Activated CD8-positive, alpha-beta T cell treated with anti-CD3 and anti-CD28 coated beads for 36 hours (primary cell): ENCODE results near the gene NINL. TPM values are rescaled to one million over a fixed set of nuclear protein-coding genes. Genes with fewer than 3 reads are reported as not detected.
"Not testable (repeated sequence)": the region's sequence is repeated elsewhere in the genome, so short reads cannot be mapped to it uniquely, and the experiment has no call there.

Source experiments
- ATAC-seq: fragments of 200-7000 bp; cut with Tn5 transposase; one replicate; pipeline ENCODE4 v1.10.0; 2021; ENCODE audit warnings: mild to moderate bottlenecking, moderate library complexity
- CTCF ChIA-PET: fragments of 350-600 bp; sonication (Branson Sonifier 250); formaldehyde crosslinking; loops from one replicate; lab custom pipeline; 2021; ENCODE audit warnings: antibody characterized with exemption; lab: Charles Lee
- POLR2A ChIA-PET: fragments of 350-600 bp; sonication (Branson Sonifier 250); formaldehyde crosslinking; loops from one replicate; lab custom pipeline; 2021; ENCODE audit warnings: antibody characterized with exemption; lab: Charles Lee
- DNase-seq: peaks from one replicate; pipeline ENCODE4 v3.0.0-alpha.2; 2020
- H3K27ac Mint-ChIP-seq: one replicate; pipeline ENCODE4 v1.8.0; 2021; ENCODE audit warnings: mild to moderate bottlenecking, mixed read lengths
- H3K27me3 Mint-ChIP-seq: one replicate; pipeline ENCODE4 v1.8.0; 2021; ENCODE audit warnings: mixed read lengths
- H3K36me3 Mint-ChIP-seq: one replicate; pipeline ENCODE4 v1.8.0; 2021; ENCODE audit warnings: low read depth, mixed read lengths
- H3K4me1 Mint-ChIP-seq: one replicate; pipeline ENCODE4 v1.8.0; 2021; ENCODE audit warnings: low read depth, mixed read lengths
- H3K4me3 Mint-ChIP-seq: one replicate; pipeline ENCODE4 v1.8.0; 2021; ENCODE audit warnings: mild to moderate bottlenecking, moderate library complexity, mixed read lengths
- H3K9me3 Mint-ChIP-seq: one replicate; pipeline ENCODE4 v1.8.0; 2021; ENCODE audit warnings: mixed read lengths
- CTCF ChIP-seq: fragments of 200-600 bp; IDR thresholded peaks from one replicate; pipeline ENCODE4 v1.8.0; 2022; ENCODE audit warnings: antibody characterized with exemption, mild to moderate bottlenecking
- intact Hi-C: fragments of 100-400 bp; cut with micrococcal nuclease; formaldehyde crosslinking; loops from one replicate; pipeline ENCODE4 v1.10.0; 2022
- total RNA-seq, 2 experiments: library from RNA; stranded (reverse); gene quantifications; one replicate each; pipeline ENCODE4 v1.2.3, GENCODE V29; 2021

Gene NINL
- total RNA-seq, 2 experiments from 2014 or later = 2.3 to 4.1 TPM

GRCh38 chr20:25552977-25553376 is 32.4 kb downstream of the NINL start:
- Mint-ChIP-seq H3K4me3 (no peak overlapping the region), H3K27me3 (no peaks in the 10 kb centered on the region), H3K9me3 (no peaks in the 10 kb centered on the region), H3K27ac (no peak overlapping the region), H3K4me1 (no peaks in the 10 kb centered on the region), H3K36me3 (no peaks in the 10 kb centered on the region)
- TF ChIP-seq CTCF = no peak
- intact Hi-C loops = no loop called here
- ChIA-PET CTCF (interaction anchor here (1.2 kb wide), 1 partner anchor 11 kb away, joined by 3 read pairs; no protein-coding TSS in a partner anchor), POLR2A (no interaction called here)
- DNase-seq (no peak), ATAC-seq (no peak)

GRCh38 chr20:25551413-25552215 is 33.7 kb downstream of the NINL start:
- ATAC-seq = no peak
- H3K36me3 Mint-ChIP-seq = no peaks in the 10 kb centered on the region
- H3K27me3 Mint-ChIP-seq = no peaks in the 10 kb centered on the region
- TF ChIP-seq CTCF = no peak
- DNase-seq = no peak
- no peak overlapping the region for H3K27ac Mint-ChIP-seq
- intact Hi-C loops = no loop called here
- H3K4me3 Mint-ChIP-seq = no peak overlapping the region
- ChIA-PET POLR2A (no interaction called here), CTCF (no interaction called here)
- no peaks in the 10 kb centered on the region for H3K9me3 Mint-ChIP-seq
- H3K4me1 Mint-ChIP-seq = no peaks in the 10 kb centered on the region

GRCh38 chr20:25550645-25551337 is 34.5 kb downstream of the NINL start:
- DNase-seq, H3K27me3 Mint-ChIP-seq, POLR2A ChIA-PET, ATAC-seq, H3K36me3 Mint-ChIP-seq, H3K4me3 Mint-ChIP-seq, H3K27ac Mint-ChIP-seq, H3K9me3 Mint-ChIP-seq, intact Hi-C loops, CTCF ChIA-PET, H3K4me1 Mint-ChIP-seq: not testable (repeated sequence)

DNA sequence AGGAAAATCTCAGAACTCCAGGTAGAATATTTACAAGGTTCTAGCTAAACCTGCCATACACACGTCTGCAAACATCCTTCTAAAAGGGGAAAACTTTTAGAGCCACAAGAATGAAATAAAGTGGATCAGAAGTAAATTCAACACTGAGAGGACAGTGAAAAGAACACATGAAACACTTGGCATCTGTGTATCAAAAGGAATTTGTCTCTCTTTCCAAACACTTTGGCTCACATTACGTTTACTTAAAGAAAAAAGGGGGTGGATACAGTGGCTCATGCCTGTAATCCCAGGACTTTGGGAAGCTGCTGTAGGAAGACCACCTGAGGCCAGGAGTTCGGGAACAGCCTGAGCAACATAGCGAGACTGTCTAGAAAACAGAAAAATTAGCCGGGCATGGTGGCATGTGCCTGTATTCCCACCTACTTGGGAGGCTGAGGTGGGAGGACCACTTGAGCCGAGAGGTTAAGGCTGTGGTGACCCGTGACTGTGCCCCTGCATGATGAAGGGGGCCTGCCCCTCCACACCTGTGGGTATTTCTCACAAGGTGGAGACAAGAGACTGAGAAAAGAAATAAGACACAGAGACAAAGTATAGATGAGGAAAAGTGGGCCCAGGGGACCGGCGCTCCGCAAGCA is 35.4 kb downstream of the NINL start:
- no peaks in the 10 kb centered on the region for H3K4me1 Mint-ChIP-seq
- CTCF ChIA-PET = no interaction called here
- no peaks in the 10 kb centered on the region for H3K9me3 Mint-ChIP-seq
- TF ChIP-seq CTCF = no peak
- POLR2A ChIA-PET = no interaction called here
- intact Hi-C loops = no loop called here
- H3K4me3 Mint-ChIP-seq = no peak overlapping the region
- H3K36me3 Mint-ChIP-seq = no peaks in the 10 kb centered on the region
- no peak overlapping the region for H3K27ac Mint-ChIP-seq
- no peaks in the 10 kb centered on the region for H3K27me3 Mint-ChIP-seq
- DNase-seq (no peak), ATAC-seq (no peak)

- POLR2A ChIA-PET = no interaction called here
- Mint-ChIP-seq H3K4me3 (no peak overlapping the region), H3K9me3 (no peaks in the 10 kb centered on the region), H3K36me3 (no peaks in the 10 kb centered on the region), H3K27ac (no peak overlapping the region), H3K4me1 (no peaks in the 10 kb centered on the region), H3K27me3 (no peaks in the 10 kb centered on the region)
- no peak for DNase-seq
- intact Hi-C loops = no loop called here
- CTCF ChIA-PET = no interaction called here
- ATAC-seq = no peak
- TF ChIP-seq CTCF = no peak
Measured at GRCh38 chr20:25549172-25549773, 36.1 kb downstream of the NINL start.
